HepG2 (cell line): ENCODE measurements around the gene ENHO. TPM values are rescaled to one million over a fixed set of nuclear protein-coding genes. Genes with fewer than 3 reads are reported as not detected.
A peak's percentile ranks its signal among the peaks of the same experiment; 100 is the strongest.

Source experiments
- ESRRA ChIP-seq: sonication (generic); formaldehyde crosslinking; IDR thresholded peaks from 2 replicates; pipeline ENCODE4 v1.5.1; 2020; ENCODE audit warnings: mild to moderate bottlenecking, low read depth, missing genetic modification reagents
- FOXA3 ChIP-seq: IDR thresholded peaks from 2 replicates; pipeline ENCODE4 v1.6.1; 2016; ENCODE audit warnings: missing genetic modification reagents, missing compliant biosample characterization
- HIVEP1 ChIP-seq: sonication (generic); formaldehyde crosslinking; IDR thresholded peaks from 2 replicates; pipeline ENCODE4 v1.4.0; 2020; ENCODE audit warnings: mild to moderate bottlenecking, missing genetic modification reagents
- HMG20A ChIP-seq: IDR thresholded peaks from 2 replicates; pipeline ENCODE4 v1.6.1; 2016; ENCODE audit warnings: borderline replicate concordance
- JARID2 ChIP-seq: sonication (generic); formaldehyde crosslinking; IDR thresholded peaks from 2 replicates; pipeline ENCODE4 v1.8.1; 2023; ENCODE audit warnings: missing genetic modification reagents, inconsistent platforms; ENCODE audit not compliant: insufficient replicate concordance
- KDM5B ChIP-seq: sonication (generic); formaldehyde crosslinking; IDR thresholded peaks from 2 replicates; pipeline ENCODE4 v1.4.0; 2020; ENCODE audit warnings: missing genetic modification reagents, mild to moderate bottlenecking, borderline replicate concordance
- NCOA5 ChIP-seq: sonication (generic); formaldehyde crosslinking; IDR thresholded peaks from 2 replicates; pipeline ENCODE4 v1.4.0; 2020; ENCODE audit warnings: missing genetic modification reagents
- NR2F2 ChIP-seq: IDR thresholded peaks from 2 replicates; pipeline ENCODE4 v1.6.1; 2012; ENCODE audit warnings: low read depth, inconsistent platforms, borderline replicate concordance
- ONECUT2 ChIP-seq: sonication (generic); formaldehyde crosslinking; IDR thresholded peaks from 2 replicates; pipeline ENCODE4 v1.4.0; 2020; ENCODE audit warnings: missing genetic modification reagents
- PHF8 ChIP-seq: sonication (generic); formaldehyde crosslinking; IDR thresholded peaks from 2 replicates; pipeline ENCODE4 v1.5.0; 2020; ENCODE audit warnings: missing genetic modification reagents
- SRY ChIP-seq: sonication (generic); formaldehyde crosslinking; IDR thresholded peaks from 2 replicates; pipeline ENCODE4 v1.8.0; 2022; ENCODE audit warnings: mild to moderate bottlenecking, missing genetic modification reagents
- STAT5B ChIP-seq: sonication (generic); formaldehyde crosslinking; IDR thresholded peaks from 2 replicates; pipeline ENCODE4 v1.4.0; 2020; ENCODE audit warnings: missing genetic modification reagents
- TMF1 ChIP-seq: sonication (generic); formaldehyde crosslinking; IDR thresholded peaks from 2 replicates; pipeline ENCODE4 v1.8.1; 2022; ENCODE audit warnings: low read depth, missing genetic modification reagents
- ZBTB33 ChIP-seq: sonication (generic); formaldehyde crosslinking; IDR thresholded peaks from 2 replicates; pipeline ENCODE4 v1.4.0; 2020; ENCODE audit warnings: missing genetic modification reagents
- ZNF790 ChIP-seq: sonication (generic); formaldehyde crosslinking; IDR thresholded peaks from 2 replicates; pipeline ENCODE4 v1.8.0; 2022; ENCODE audit warnings: missing genetic modification reagents, mild to moderate bottlenecking, borderline replicate concordance
- polyA plus RNA-seq, 8 experiments: library from polyadenylated mRNA; depleted of rRNA in 3 of 8; stranded (reverse) in 7 of 8; unstranded in 1 of 8; fragments of >200 nt; fragmentation: Illumina TruSeq in 4 of 8; extraction: Trizol in 4 of 8; gene quantifications; 2 replicates each; pipeline versions ENCODE4 v1.2.1 to v1.2.3, GENCODE V29; 2011 to 2016; ENCODE audit warnings: low read depth in 4 of 8, missing spikeins in 1 of 8, mixed read lengths in 1 of 8; ENCODE audit not compliant: insufficient read depth in 1 of 8
- total RNA-seq, 5 experiments: library from RNA; depleted of rRNA; stranded (reverse); fragments of >200 nt; fragmentation: Illumina TruSeq; extraction: Trizol; gene quantifications; 2 replicates each; pipeline ENCODE4 v1.2.3, GENCODE V29; 2016; ENCODE audit warnings: low read depth in 1 of 5
- TF ChIP-seq, protein P1 (sequence below): sonication (generic); formaldehyde crosslinking; IDR thresholded peaks from 2 replicates; pipeline ENCODE4 v1.9.0; 2022; ENCODE audit warnings: low read depth, missing genetic modification reagents
- TF ChIP-seq, protein P2 (sequence below): sonication (generic); formaldehyde crosslinking; IDR thresholded peaks from 2 replicates; pipeline ENCODE4 v1.5.0; 2020; ENCODE audit warnings: mild to moderate bottlenecking, missing genetic modification reagents
- TF ChIP-seq, protein P3 (sequence below): sonication (generic); formaldehyde crosslinking; IDR thresholded peaks from 2 replicates; pipeline ENCODE4 v1.5.0; 2020; ENCODE audit warnings: mild to moderate bottlenecking, missing genetic modification reagents
- TF ChIP-seq, protein P4 (sequence below): sonication (generic); formaldehyde crosslinking; IDR thresholded peaks from 2 replicates; pipeline ENCODE4 v1.8.1; 2022; ENCODE audit warnings: low read depth, mild to moderate bottlenecking, missing genetic modification reagents

ENHO gene
- total and polyA plus RNA-seq, 2 of the 13 experiments (the other 11 are each of a cell fraction or from before 2014, with no cell fraction given), result 0.08 to 0.60 TPM

- TF ChIP-seq, protein P1, sequence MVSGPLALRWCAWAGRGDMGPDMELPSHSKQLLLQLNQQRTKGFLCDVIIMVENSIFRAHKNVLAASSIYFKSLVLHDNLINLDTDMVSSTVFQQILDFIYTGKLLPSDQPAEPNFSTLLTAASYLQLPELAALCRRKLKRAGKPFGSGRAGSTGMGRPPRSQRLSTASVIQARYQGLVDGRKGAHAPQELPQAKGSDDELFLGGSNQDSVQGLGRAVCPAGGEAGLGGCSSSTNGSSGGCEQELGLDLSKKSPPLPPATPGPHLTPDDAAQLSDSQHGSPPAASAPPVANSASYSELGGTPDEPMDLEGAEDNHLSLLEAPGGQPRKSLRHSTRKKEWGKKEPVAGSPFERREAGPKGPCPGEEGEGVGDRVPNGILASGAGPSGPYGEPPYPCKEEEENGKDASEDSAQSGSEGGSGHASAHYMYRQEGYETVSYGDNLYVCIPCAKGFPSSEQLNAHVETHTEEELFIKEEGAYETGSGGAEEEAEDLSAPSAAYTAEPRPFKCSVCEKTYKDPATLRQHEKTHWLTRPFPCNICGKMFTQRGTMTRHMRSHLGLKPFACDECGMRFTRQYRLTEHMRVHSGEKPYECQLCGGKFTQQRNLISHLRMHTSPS (CRISPR knock-in tag), result no peak
- TF ChIP-seq STAT5B (CRISPR knock-in tag), result no peak
- TF ChIP-seq, protein P2, sequence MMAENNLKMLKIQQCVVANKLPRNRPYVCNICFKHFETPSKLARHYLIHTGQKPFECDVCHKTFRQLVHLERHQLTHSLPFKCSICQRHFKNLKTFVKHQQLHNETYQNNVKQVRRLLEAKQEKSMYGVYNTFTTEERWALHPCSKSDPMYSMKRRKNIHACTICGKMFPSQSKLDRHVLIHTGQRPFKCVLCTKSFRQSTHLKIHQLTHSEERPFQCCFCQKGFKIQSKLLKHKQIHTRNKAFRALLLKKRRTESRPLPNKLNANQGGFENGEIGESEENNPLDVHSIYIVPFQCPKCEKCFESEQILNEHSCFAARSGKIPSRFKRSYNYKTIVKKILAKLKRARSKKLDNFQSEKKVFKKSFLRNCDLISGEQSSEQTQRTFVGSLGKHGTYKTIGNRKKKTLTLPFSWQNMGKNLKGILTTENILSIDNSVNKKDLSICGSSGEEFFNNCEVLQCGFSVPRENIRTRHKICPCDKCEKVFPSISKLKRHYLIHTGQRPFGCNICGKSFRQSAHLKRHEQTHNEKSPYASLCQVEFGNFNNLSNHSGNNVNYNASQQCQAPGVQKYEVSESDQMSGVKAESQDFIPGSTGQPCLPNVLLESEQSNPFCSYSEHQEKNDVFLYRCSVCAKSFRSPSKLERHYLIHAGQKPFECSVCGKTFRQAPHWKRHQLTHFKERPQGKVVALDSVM (CRISPR knock-in tag), result peak; percentile 90
- no peak for TF ChIP-seq SRY
- TF ChIP-seq, protein P3, sequence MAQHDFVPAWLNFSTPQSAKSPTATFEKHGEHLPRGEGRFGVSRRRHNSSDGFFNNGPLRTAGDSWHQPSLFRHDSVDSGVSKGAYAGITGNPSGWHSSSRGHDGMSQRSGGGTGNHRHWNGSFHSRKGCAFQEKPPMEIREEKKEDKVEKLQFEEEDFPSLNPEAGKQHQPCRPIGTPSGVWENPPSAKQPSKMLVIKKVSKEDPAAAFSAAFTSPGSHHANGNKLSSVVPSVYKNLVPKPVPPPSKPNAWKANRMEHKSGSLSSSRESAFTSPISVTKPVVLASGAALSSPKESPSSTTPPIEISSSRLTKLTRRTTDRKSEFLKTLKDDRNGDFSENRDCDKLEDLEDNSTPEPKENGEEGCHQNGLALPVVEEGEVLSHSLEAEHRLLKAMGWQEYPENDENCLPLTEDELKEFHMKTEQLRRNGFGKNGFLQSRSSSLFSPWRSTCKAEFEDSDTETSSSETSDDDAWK, result no peak
- no peak for TF ChIP-seq HIVEP1 (CRISPR knock-in tag)
- no peak for TF ChIP-seq FOXA3 (CRISPR knock-in tag)
- TF ChIP-seq PHF8 (CRISPR knock-in tag), result no peak
- TF ChIP-seq JARID2 (CRISPR knock-in tag), result no peak
- no peak; the same call in 1 of the 2 replicates for TF ChIP-seq KDM5B
- TF ChIP-seq NR2F2, result no peak
- TF ChIP-seq ZNF790 (CRISPR knock-in tag), result no peak
- TF ChIP-seq, protein P4, sequence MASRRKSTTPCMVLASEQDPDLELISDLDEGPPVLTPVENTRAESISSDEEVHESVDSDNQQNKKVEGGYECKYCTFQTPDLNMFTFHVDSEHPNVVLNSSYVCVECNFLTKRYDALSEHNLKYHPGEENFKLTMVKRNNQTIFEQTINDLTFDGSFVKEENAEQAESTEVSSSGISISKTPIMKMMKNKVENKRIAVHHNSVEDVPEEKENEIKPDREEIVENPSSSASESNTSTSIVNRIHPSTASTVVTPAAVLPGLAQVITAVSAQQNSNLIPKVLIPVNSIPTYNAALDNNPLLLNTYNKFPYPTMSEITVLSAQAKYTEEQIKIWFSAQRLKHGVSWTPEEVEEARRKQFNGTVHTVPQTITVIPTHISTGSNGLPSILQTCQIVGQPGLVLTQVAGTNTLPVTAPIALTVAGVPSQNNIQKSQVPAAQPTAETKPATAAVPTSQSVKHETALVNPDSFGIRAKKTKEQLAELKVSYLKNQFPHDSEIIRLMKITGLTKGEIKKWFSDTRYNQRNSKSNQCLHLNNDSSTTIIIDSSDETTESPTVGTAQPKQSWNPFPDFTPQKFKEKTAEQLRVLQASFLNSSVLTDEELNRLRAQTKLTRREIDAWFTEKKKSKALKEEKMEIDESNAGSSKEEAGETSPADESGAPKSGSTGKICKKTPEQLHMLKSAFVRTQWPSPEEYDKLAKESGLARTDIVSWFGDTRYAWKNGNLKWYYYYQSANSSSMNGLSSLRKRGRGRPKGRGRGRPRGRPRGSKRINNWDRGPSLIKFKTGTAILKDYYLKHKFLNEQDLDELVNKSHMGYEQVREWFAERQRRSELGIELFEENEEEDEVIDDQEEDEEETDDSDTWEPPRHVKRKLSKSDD (CRISPR knock-in tag), result no peak
- TF ChIP-seq ESRRA (CRISPR knock-in tag), result no peak
- TF ChIP-seq ZBTB33 (CRISPR knock-in tag), result no peak
- no peak for TF ChIP-seq NCOA5
- TF ChIP-seq HMG20A (CRISPR knock-in tag), result no peak
- no peak for TF ChIP-seq ONECUT2 (CRISPR knock-in tag)
- no peak for TF ChIP-seq TMF1
Observed at GRCh38 chr9:34522971-34523797, at the start of gene ENHO (continued).
